RWPE1 (cell line): ENCODE measurements around the gene TAB2.
A peak's percentile ranks its signal among the peaks of the same experiment; 100 is the strongest.
"Not testable (repeated sequence)": the region's sequence is repeated elsewhere in the genome, so short reads cannot be mapped to it uniquely, and the experiment has no call there.

Source experiments
- CTCF ChIA-PET: fragments of 350-600 bp; sonication (Branson Sonifier 250); formaldehyde crosslinking; extraction: SDS; loops from one replicate; lab custom pipeline; 2021; lab: Yijun Ruan, JAX
- POLR2A ChIA-PET: fragments of 400-600 bp; formaldehyde crosslinking; extraction: SDS; loops from one replicate; lab custom pipeline; 2020; ENCODE audit warnings: antibody characterized with exemption; ENCODE audit not compliant: low non-redundant PET; lab: Yijun Ruan, JAX
- DNase-seq: peaks from one replicate; pipeline ENCODE4 v3.0.0; 2012; ENCODE audit warnings: low spot score
- H3K27ac ChIP-seq: fragments of 450-650 bp; 2 replicates; pipeline ENCODE4 v1.5.1; 2017
- TF ChIP-seq, protein P1 (sequence below): fragments of 450-650 bp; conservative IDR thresholded peaks from 2 replicates; pipeline ENCODE4 v1.5.1; 2017; ENCODE audit warnings: low read depth, mild to moderate bottlenecking

TAB2 gene

DNA sequence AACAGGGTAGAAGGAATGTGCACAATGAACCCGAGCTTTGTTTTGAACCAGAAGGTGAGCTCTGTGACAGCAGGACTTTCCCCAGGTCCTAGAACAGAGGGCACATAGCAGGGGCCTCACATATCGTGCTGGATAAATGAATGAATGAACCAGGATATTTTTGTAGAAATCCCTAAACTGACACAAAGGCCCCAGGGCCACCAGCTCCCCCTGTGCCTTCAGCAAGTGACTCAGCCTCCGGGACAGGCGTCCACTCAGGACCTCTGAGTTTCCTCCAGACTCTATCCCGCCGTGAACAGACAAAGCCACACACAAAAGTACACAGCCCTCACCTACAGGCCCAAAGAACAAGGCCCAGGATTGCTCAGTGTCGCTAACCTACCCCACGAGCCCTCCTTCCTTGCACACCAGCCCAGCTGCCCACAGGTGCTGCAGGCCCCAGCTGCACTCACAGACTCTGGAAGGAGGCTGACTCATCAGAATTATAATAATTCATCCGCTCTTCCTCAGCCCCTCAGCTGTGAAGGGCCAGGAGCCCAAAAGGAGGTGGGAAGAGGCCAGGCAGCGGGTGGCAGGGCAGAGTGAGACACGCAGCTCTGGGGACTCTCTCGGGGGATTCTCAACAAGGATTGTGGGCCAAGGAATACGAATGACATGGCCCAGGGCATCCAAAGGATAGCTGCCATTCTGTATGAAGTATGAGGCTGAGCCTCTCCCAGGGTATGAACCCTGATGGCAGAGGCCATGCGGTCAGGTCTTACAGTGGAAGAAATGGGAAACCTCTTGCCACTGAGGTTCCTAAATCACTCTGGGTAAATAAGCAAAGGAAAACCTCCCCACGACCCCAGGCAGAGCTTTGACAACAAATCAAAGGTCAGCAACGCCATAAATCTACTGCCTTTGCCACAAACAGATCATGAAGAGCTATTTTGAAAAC is 123.5 kb downstream of the TAB2 start:
- H3K27ac ChIP-seq = no peak overlapping the region
- CTCF ChIA-PET = interaction anchor here (1.0 kb wide), 1 partner anchor 9 kb away, joined by 5 read pairs; no protein-coding TSS in a partner anchor
- DNase-seq = no peak
- POLR2A ChIA-PET = interaction anchor here (1.0 kb wide), 1 partner anchor 530 kb away, joined by 3 read pairs; no protein-coding TSS in a partner anchor
- TF ChIP-seq, protein P1, sequence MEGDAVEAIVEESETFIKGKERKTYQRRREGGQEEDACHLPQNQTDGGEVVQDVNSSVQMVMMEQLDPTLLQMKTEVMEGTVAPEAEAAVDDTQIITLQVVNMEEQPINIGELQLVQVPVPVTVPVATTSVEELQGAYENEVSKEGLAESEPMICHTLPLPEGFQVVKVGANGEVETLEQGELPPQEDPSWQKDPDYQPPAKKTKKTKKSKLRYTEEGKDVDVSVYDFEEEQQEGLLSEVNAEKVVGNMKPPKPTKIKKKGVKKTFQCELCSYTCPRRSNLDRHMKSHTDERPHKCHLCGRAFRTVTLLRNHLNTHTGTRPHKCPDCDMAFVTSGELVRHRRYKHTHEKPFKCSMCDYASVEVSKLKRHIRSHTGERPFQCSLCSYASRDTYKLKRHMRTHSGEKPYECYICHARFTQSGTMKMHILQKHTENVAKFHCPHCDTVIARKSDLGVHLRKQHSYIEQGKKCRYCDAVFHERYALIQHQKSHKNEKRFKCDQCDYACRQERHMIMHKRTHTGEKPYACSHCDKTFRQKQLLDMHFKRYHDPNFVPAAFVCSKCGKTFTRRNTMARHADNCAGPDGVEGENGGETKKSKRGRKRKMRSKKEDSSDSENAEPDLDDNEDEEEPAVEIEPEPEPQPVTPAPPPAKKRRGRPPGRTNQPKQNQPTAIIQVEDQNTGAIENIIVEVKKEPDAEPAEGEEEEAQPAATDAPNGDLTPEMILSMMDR = no peak

DNA sequence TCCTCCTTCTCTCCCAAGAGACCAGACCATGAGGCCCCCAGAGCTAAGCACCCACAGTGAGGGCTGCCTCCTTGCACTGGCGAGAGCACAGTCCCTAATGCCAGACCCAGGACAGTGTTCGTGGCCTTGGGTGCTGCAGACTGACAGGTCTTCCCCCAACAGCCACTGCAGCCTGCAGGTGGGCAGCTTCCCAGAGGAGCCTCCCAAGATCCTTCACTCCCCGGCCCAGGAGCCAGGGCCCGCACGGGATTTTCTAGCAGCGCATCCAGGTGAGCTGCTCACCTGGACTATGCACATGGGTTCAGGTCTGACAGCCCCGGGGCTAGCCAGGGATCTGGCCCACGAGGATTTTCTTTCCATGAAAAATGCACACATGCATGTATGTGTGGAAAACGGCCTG is 124.2 kb downstream of the TAB2 start:
- no peak for DNase-seq
- TF ChIP-seq, protein P1 = no peak
- no peak overlapping the region for H3K27ac ChIP-seq
- CTCF ChIA-PET = interaction anchor here (1.0 kb wide), 1 partner anchor 10 kb away, joined by 5 read pairs; no protein-coding TSS in a partner anchor
- POLR2A ChIA-PET = no interaction called here

DNA sequence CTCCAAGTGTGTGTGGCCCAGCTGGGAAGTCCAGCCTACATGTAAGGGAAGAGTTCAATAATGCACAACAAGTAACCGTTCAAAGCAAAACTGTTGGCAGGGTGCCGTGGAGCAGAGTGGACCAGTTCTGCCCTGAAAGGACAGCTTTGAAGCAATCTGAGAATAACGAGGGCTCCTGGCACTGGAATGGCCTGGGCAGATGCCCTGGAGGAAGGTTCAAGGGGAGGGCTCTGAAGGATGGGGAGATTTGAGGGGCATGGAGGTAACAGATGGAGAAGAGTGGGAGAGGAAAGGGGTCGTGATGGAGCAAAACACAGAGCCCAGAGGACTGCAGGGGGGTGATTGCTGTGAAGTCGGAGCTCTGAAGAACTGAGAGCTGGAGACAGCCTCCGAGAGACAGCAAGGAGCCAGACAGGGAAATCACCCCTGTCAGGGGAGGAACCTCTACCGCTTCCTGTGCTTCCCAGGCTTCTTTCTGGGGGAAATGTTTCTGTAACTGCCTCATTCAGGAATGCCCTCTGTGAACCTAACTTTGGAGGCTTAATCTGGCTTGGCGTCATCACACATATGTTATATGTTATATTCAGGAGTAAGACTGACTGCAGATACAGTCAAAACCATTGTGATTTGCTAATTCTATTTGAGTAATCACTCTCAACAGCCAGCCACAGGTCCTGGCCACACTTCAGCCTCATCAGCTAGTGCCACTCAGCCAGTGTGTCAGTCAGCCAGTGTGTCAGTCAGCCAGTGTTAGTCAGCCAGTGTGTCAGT is 126.1 kb downstream of the TAB2 start:
- POLR2A ChIA-PET = no interaction called here
- DNase-seq = no peak
- CTCF ChIA-PET = interaction anchor here (0.6 kb wide), 1 partner anchor 356 kb away, joined by 4 read pairs; no protein-coding TSS in a partner anchor
- H3K27ac ChIP-seq = no peak overlapping the region
- TF ChIP-seq, protein P1 = no peak

DNA sequence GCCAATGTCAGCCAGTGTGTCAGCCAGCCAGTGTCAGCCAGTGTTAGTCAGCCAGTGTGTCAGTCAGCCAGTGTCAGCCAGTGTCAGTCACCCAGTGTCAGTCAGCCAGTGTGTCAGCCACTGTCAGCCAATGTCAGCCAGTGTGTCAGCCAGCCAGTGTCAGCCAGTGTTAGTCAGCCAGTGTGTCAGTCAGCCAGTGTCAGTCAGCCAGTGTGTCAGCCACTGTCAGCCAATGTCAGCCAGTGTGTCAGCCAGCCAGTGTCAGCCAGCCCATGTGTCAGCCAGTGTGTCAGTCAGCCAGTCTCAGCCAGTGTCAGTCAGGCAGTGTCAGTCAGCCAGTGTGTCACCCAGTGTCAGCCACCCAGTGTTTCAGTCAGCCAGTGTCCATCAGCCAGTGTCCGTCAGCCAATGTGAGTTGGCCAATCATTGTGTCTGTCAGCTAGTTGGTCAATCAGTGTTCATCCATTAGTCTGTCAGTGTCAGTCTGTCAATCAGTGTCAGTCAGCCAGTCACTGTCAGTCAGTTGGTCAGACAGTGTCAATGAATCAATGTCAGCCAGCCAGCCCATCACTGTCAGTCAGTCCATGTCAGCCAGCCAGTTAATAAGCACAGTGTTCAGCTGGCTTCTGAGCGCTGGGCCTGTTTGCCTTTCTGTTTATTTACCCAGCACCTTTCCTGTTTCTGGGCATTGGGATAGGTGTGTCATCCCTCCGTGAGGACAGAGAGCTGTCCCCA is 127.0 kb downstream of the TAB2 start:
- CTCF ChIA-PET = interaction anchor here (1.0 kb wide), 1 partner anchor 13 kb away, joined by 4 read pairs; no protein-coding TSS in a partner anchor
- peak overlapping the region; percentile 21; the same call in 1 of the 2 replicates for H3K27ac ChIP-seq
- POLR2A ChIA-PET, DNase-seq: not testable (repeated sequence)

DNA sequence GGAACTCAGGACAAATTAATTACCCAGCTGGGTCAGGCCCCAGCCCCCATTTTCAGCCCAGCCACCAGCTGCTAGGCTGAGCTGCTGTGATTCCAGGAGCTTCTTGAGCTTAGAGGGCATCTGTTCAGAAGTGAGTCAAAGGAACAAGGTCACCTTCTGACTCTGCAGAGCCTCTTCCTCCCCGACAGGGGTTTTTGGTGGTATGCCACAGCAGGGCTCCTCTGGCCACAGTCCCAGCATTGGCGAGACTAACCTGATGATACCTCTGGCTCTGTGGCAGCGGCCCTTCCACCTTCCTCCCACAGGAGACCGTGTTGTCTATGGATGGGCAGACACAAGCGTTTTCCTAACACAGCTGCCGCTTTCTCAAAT is 127.6 kb downstream of the TAB2 start:
- ChIA-PET POLR2A (no interaction called here), CTCF (interaction anchor here (1.0 kb wide), 1 partner anchor 13 kb away, joined by 4 read pairs; no protein-coding TSS in a partner anchor)
- DNase-seq = no peak
- TF ChIP-seq, protein P1 = no peak
- H3K27ac ChIP-seq = 0 out of 2 replicates have a peak overlapping the region, but pooled peaks have one; percentile 21

DNA sequence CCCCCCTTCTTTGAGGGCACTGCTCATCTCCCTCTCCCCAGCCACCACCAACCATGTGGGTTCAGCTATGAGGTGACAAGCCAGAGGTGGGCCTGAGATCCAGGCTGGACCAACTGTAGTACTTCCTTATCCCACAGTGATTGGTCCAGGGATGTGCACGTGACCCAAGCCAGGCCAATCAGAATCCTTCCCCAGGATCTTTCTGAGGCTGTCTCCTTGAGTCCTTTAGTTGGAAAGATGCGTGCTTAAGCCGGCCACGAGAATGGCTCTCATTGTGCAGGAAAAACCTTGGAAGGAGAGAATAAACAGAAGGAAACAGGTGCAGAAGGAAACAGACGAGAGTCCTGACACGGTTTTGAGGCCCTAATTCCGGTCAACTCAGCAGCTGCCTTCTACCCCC is 128.1 kb downstream of the TAB2 start:
- CTCF ChIA-PET = interaction anchor here (1.0 kb wide), 1 partner anchor 14 kb away, joined by 4 read pairs; no protein-coding TSS in a partner anchor
- POLR2A ChIA-PET = no interaction called here
- TF ChIP-seq, protein P1 = no peak
- DNase-seq = no peak
- no peak overlapping the region for H3K27ac ChIP-seq
